Amniotic stem cell (primary cell): ENCODE measurements around the gene STK35.

ENCODE experiments used
- DNase-seq: peaks from one replicate; lab custom pipeline; 2025; lab: John Stamatoyannopoulos, UW

STK35 gene

GRCh38 chr20:2101057-2101864, at the start of gene STK35:
Gene STK35 (plus strand): TSS chr20:2101827. CDS start chr20:2101882, 55 bp downstream.
- no peak for DNase-seq

- DNase-seq: no peak
Measured at GRCh38 chr20:2051946-2052345, 49.7 kb upstream of the STK35 start.

- no peak for DNase-seq
Measured at GRCh38 chr20:2052741-2053140, 48.9 kb upstream of the STK35 start.

- no peak for DNase-seq
Measured at GRCh38 chr20:2053615-2054014, 48.0 kb upstream of the STK35 start.

- DNase-seq: no peak
Measured at GRCh38 chr20:2054911-2055310, 46.7 kb upstream of the STK35 start.

- no peak for DNase-seq
Measured at GRCh38 chr20:2059411-2059810, 42.2 kb upstream of the STK35 start.

GRCh38 chr20:2065099-2065498, 36.5 kb upstream of the STK35 start:
- no peak for DNase-seq

- DNase-seq: no peak
Measured at GRCh38 chr20:2066461-2067122, 35.0 kb upstream of the STK35 start.

- no peak for DNase-seq
Measured at GRCh38 chr20:2080532-2081224, 20.9 kb upstream of the STK35 start.

- no peak for DNase-seq
Measured at GRCh38 chr20:2084703-2085102, 16.9 kb upstream of the STK35 start.

GRCh38 chr20:2086177-2086979, 15.2 kb upstream of the STK35 start:
- DNase-seq: no peak

GRCh38 chr20:2086980-2087377, 14.6 kb upstream of the STK35 start:
- no peak for DNase-seq

GRCh38 chr20:2088891-2089290, 12.7 kb upstream of the STK35 start:
- DNase-seq: no peak

GRCh38 chr20:2089447-2089846, 12.2 kb upstream of the STK35 start:
- no peak for DNase-seq

GRCh38 chr20:2093159-2093781, 8.4 kb upstream of the STK35 start:
- DNase-seq: no peak

- no peak for DNase-seq
Measured at GRCh38 chr20:2093883-2094282, 7.7 kb upstream of the STK35 start.

GRCh38 chr20:2101865-2102584, 398 bp downstream of the STK35 start:
- DNase-seq: peak; percentile 82

GRCh38 chr20:2102585-2103460, 1.2 kb downstream of the STK35 start:
- DNase-seq: peak; percentile 71

GRCh38 chr20:2103461-2104153, 2.0 kb downstream of the STK35 start:
- DNase-seq: no peak
